ENCODE results near the gene COPS8. TPM values are rescaled to one million over a fixed set of nuclear protein-coding genes. Genes with fewer than 3 reads are reported as not detected.

COPS8 gene
- total and polyA plus RNA-seq, 2 of the 8 experiments (the other 6 are each of a cell fraction or from before 2014, with no cell fraction given): 59.3 to 67.5 TPM

- H3K79me2 ChIP-seq (ENCODE audit: control insufficient read depth in 1 of 2, insufficient read depth in 2 of 2, low read length in 2 of 2): no peaks in the 10 kb centered on the region
- no peak overlapping the region for H2AK5ac ChIP-seq (ENCODE audit: low read depth, low read length)
- no peak overlapping the region for H2BK12ac ChIP-seq (ENCODE audit: low read depth, low read length)
- H3K9ac ChIP-seq (replicated peaks in 1 of 4; ENCODE audit: extremely low read depth in 1 of 4, low read depth in 3 of 4, low read length in 3 of 4): no peak overlapping the region
- no peak overlapping the region for H2BK120ac ChIP-seq (replicated peaks; ENCODE audit: low read depth, low read length)
- H2BK15ac ChIP-seq (ENCODE audit: low read length): no peak overlapping the region
- no peak overlapping the region for H3K4me2 ChIP-seq (ENCODE audit: insufficient read depth in 1 of 2, low read depth in 2 of 2, low read length in 2 of 2)
- no peak overlapping the region for H3K4ac ChIP-seq (replicated peaks; ENCODE audit: insufficient read length, low read depth, low read length)
- no peak overlapping the region for H4K8ac ChIP-seq (ENCODE audit: extremely low read depth, insufficient read depth, low read length)
- no peaks in the 10 kb centered on the region for H4K20me1 ChIP-seq (replicated peaks in 1 of 2; ENCODE audit: control insufficient read depth in 1 of 2, insufficient read depth in 2 of 2, low read length in 2 of 2)
- H3K27ac ChIP-seq (ENCODE audit: low read depth, low read length): no peak overlapping the region
- FAIRE-seq (no peak), DNase-seq (ENCODE audit: low read depth in 1 of 2, low spot score in 2 of 2) (no peak)
- no peak overlapping the region for H3K18ac ChIP-seq (ENCODE audit: extremely low read depth, low read length)
- ChIA-PET CTCF (ENCODE audit: partially characterized antibody) (interaction anchor here (0.7 to 3.0 kb wide), 2 partner anchors 12 to 14 kb away, joined by 3 to 8 read pairs; no protein-coding TSS in a partner anchor), POLR2A (ENCODE audit: partially characterized antibody) (interaction anchor here (3.0 kb wide), 1 partner anchor 9 kb away, joined by 7 read pairs; no protein-coding TSS in a partner anchor)
- no peak overlapping the region for H3K14ac ChIP-seq (ENCODE audit: insufficient read length)
- H3K27me3 ChIP-seq (replicated peaks in 1 of 4; ENCODE audit: control insufficient read depth in 3 of 4, extremely low read depth in 1 of 4, insufficient read depth in 3 of 4, low read length in 3 of 4): no peaks in the 10 kb centered on the region
- H2BK20ac ChIP-seq (ENCODE audit: low read length): no peak overlapping the region
- H3K36me3 ChIP-seq (ENCODE audit: control insufficient read depth in 2 of 4, insufficient read depth in 4 of 4, low read length in 3 of 4): no peaks in the 10 kb centered on the region
- H3K23ac ChIP-seq (ENCODE audit: insufficient read length): no peak overlapping the region
- H3K4me3 ChIP-seq (ENCODE audit: extremely low read depth in 1 of 4, insufficient read depth in 2 of 4, low read depth in 3 of 4, low read length in 4 of 4): no peak overlapping the region
- H4K91ac ChIP-seq (replicated peaks; ENCODE audit: insufficient read length, low read length): no peak overlapping the region
- H2BK5ac ChIP-seq (ENCODE audit: low read depth, low read length): no peak overlapping the region
- peaks cover 0 to 6% of the 10 kb centered on the region in 2 experiments; a peak in 1 of 4 replicates for H3K9me3 ChIP-seq (ENCODE audit: insufficient read depth in 2 of 2, low read depth in 1 of 2, low read length in 1 of 2)
- no peak overlapping the region for H3K56ac ChIP-seq (replicated peaks; ENCODE audit: insufficient read length, low read depth, low read length)
- 94% methylated on average over 4 of the region's 4 CpGs; no CpG with 5 or more reads in 1 of the 2 experiments for WGBS, 2 experiments (ENCODE audit: extremely low coverage in 1 of 2, insufficient coverage in 1 of 2, insufficient read length in 1 of 2, insufficient replicate concordance in 2 of 2, low coverage in 1 of 2, low lambda C conversion rate in 2 of 2, missing lambda C conversion rate in 1 of 2)
- H2AFZ ChIP-seq (ENCODE audit: low read length): no peak overlapping the region
- no peaks in the 10 kb centered on the region for H3K23me2 ChIP-seq (ENCODE audit: low read depth, low read length)
- no peak overlapping the region for H4K5ac ChIP-seq (ENCODE audit: insufficient read length, low read depth, low read length)
- no peaks in the 10 kb centered on the region for H3K4me1 ChIP-seq (replicated peaks in 1 of 4; ENCODE audit: control insufficient read depth in 3 of 4, insufficient read depth in 4 of 4, low read length in 3 of 4)
- H3K79me1 ChIP-seq (ENCODE audit: low read depth, low read length): no peaks in the 10 kb centered on the region
- TF ChIP-seq HDAC6 (IDR thresholded peaks at IDR 0.05; ENCODE audit: low read depth, low read length): no peak
- no peak for TF ChIP-seq KDM5A (IDR thresholded peaks at IDR 0.05; ENCODE audit: low read length)
- TF ChIP-seq BACH1 (IDR thresholded peaks at IDR 0.05; ENCODE audit: low read length): no peak
- no peak for TF ChIP-seq EZH2 (IDR thresholded peaks at IDR 0.05; ENCODE audit: low read depth, low read length, severe bottlenecking)
- TF ChIP-seq TAF7 (optimal IDR thresholded peaks at IDR 0.05; ENCODE audit: borderline replicate concordance, low read depth, low read length): no peak
- TF ChIP-seq NANOG (IDR thresholded peaks at IDR 0.05; ENCODE audit: insufficient read depth, low read depth, low read length, poor library complexity, severe bottlenecking): no peak
- no peak for TF ChIP-seq RAD21 (IDR thresholded peaks at IDR 0.05 in 1 of 2, conservative IDR thresholded peaks at IDR 0.05 in 1 of 2; ENCODE audit: low read depth in 2 of 2, low read length in 2 of 2)
- TF ChIP-seq, protein P1, sequence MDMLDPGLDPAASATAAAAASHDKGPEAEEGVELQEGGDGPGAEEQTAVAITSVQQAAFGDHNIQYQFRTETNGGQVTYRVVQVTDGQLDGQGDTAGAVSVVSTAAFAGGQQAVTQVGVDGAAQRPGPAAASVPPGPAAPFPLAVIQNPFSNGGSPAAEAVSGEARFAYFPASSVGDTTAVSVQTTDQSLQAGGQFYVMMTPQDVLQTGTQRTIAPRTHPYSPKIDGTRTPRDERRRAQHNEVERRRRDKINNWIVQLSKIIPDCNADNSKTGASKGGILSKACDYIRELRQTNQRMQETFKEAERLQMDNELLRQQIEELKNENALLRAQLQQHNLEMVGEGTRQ (IDR thresholded peaks at IDR 0.05; ENCODE audit: low read length): no peak
- TF ChIP-seq EGR1 (IDR thresholded peaks at IDR 0.05; ENCODE audit: borderline replicate concordance, low read depth, low read length): no peak
- no peak for TF ChIP-seq RFX5 (IDR thresholded peaks at IDR 0.05; ENCODE audit: borderline replicate concordance, low read depth, low read length)
- no peak for TF ChIP-seq SIX5 (IDR thresholded peaks at IDR 0.05; ENCODE audit: low read depth, low read length)
- TF ChIP-seq GTF2F1 (IDR thresholded peaks at IDR 0.05; ENCODE audit: borderline replicate concordance, low read depth, low read length): no peak
- TF ChIP-seq YY1 (IDR thresholded peaks at IDR 0.05; ENCODE audit: low read depth, low read length): no peak
Measured at GRCh38 chr2:237109421-237109934, 23.8 kb downstream of the COPS8 start.

All from H1 (cell line).